HG03460 (cell line): ENCODE results near the gene ATF4.

Experiments
- ATAC-seq: cut with Tn5 transposase; IDR thresholded peaks from one replicate; pipeline ENCODE4 v1.9.1; 2021; ENCODE audit not compliant: unreplicated experiment

The ATF4 gene

DNA sequence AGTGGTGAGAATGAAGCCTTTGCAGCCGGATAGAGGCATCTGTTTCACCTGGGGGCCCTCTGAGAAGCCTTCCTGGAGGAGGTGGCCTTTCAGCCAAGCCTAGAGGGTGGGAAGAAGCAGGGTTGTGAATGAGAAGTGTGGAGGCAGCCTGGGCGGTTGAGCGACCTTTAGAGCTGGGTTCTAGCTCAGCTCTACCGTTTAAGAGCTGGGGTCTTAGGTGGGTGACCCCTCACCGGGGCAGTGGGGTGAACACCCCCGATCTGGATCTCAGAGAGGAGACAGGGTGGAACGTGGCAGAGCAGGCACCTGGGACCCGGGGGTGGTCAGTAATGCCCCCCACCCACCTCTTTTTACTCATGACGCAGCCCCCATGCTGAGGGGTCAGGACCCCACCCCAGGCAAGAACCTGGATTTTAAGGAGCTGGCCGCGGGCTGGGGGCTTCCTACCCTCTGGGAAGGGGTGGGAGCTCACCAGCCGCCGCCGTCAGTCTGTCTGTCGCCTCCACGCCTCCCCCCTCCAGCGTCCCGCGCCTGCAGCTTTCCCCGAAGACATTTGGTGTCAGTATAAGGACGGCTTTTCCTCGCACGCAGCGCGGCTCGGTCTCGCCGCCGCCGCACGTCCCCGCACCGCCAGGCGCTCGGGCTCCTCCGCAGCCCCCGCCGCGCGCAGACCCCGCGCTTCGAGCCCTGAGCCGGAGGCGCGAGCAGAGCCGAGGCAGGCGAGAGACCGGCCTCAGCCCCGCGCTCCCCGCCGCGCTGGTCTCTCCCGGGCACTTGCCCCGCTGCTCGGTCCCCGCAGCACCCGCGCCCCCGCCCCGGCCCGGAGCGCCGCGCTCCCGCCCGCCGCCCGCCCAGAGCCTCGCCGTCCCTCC lies 36.8 kb downstream of the ATF4 start:
- ATAC-seq, result no peak

DNA sequence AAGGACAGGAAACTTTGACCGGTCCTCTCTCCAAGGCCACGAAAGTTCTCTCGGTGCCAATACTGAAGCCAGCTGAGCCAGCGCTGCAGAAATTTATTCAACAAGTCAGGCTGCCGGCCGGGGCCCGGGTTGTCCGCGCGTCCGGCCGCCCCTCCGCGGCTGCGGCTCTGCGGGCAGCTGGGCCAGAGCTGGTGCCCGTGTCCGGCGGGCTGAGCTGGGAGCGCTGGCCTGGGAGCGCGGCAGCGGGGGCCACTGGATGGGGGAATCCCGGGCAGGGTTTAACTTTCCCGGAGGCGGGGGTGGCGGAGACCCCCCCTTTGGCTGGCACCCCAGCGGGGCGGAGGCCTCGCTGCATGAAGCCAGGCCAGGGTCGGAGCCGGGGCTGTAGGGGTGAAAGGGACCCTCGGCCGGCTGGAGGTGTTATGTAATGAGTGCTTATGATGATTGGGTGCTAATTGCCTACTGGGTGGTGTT lies 37.9 kb downstream of the ATF4 start:
- no peak for ATAC-seq

DNA sequence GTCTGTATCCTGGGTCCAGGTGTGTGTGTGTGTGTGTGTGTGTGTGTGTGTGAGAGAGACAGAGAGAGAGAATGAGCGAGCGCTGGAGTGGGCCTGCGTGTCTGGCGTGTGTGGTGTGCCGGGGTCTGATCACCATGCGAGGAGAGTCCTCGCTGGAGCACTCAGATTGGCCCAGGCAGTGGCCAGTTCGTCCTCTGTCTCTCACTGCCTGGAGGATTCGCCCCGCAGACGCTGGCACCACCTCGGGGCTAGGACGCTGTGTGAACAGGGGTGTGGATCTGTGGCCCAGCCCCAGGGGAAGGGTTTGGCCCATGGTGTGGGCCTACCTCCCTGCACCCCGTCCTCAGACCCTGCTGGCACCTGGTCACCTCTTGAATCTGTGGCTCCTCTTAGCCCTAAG lies 38.6 kb downstream of the ATF4 start:
- no peak for ATAC-seq

DNA sequence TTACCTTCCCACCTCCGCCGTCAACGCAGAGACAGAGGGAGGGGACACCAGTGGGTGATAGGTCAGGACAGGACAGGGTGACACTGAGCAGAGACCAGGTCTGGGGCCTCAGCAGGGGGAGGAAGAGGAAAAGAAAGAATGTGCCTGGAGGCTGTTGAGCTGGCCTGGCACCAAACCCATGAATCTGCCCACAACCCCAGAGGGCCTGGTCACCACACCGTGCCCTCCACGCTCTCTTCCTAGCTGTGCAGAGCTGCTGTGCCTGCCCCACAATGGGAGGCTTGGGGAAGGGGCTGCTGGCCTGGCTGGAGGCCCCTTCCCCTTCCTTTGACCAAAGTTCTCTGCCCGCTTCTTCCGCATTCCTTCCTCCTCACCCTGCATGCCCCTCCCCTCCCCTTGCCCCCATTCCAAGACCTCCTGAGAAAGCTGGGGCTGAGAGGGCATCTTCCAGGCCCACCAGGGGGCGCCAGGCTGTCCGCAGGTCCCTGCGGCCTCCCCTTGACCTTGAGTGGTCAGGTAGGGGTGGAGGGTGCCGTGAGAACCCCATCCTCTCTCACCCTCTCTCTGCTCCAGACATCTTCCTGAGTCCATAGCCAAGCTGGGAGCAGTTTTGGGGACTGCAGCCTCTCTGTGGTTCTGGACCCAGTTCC lies 39.2 kb downstream of the ATF4 start:
- no peak for ATAC-seq

DNA sequence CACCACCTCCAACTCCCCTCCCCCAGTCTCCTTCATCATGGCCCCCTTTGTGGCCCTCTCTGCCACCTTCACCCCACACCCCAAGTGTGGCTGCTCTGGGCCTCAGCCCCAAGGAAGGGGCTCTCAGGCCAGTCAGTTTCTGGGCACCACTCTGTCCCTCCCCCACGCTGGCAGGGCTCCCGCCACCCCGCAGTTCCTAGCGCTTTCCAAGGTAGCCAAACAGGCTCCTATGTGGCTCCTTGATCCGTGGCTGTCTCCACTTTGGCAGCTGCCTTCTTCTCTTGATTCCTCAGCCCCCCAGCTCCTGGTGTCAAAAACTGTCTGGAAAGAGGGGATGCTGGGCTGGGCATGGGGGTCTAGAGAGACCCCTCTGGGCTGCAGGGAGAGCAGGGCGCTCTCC lies 39.8 kb downstream of the ATF4 start:
- no peak for ATAC-seq

DNA sequence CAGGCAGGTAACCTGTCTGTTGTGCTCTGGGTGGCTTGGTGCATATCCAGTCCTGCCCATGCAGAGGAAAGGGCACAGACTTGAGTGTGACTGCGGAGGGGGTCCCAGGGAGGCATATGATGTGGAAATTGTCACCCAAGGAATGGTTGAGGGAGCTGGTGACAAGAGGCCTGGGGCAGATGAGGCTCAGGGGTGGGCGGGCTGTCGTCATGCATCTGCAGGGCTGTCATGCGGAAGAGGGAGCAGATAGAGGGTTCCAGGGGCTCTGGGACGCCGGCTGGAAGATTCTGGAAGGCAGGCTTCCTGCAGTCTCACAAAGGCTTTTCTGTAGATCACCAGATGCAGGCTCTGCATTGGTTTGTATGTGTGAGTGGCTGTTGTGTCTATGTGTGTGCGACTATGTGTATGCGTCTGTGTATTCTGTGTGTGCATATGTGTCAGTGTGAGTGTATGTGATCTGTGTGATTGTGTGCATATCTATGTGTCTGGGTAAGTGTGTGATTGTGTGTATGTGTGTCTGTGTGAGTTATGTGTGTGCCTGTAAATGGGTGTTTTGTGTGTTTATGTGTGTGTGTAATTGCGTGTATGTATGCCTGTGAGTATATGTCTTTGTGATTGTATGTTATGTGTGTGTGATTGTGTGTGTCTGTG lies 42.6 kb downstream of the ATF4 start:
- no peak for ATAC-seq

DNA sequence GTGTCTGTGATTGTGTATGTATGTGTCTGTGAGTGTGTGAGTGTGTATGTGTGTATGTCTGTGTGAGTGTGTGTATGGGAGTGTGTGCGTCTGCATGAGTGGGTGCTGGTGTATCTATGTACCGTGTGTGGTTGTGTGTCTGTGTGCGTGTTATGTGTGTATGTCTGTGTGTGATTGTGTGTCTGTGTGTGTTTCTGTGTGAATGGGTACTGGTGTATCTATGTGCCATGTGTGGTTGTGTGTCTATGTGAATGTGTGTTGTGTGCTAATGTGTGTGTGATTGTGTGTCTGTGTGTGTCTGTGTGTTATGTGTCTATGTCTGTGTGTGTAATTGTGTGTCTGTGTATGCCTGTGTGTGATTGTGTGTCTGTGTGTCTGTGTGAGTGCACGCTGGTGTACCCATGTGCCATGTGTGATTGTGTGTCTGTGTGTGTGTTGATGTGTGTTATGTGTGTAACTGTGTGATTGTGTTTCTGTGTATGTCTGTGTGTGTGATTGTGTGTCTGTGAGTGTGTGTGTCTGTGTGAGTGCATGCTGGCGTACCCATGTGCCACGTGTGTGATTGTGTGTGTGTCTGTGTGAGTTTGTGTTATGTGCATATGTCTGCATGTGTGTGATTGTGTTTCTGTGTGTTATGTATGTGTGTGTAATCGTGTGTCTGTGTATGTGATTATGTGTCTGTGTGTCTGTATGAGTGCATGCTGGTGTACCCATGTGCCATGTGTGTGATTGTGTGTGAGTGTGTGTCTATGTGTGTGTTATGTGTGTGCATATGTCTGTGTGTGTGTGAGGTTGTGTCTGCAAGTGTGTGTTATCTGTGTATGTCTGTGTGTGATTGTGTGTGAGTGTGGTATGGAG lies 43.4 kb downstream of the ATF4 start:
- no peak for ATAC-seq

DNA sequence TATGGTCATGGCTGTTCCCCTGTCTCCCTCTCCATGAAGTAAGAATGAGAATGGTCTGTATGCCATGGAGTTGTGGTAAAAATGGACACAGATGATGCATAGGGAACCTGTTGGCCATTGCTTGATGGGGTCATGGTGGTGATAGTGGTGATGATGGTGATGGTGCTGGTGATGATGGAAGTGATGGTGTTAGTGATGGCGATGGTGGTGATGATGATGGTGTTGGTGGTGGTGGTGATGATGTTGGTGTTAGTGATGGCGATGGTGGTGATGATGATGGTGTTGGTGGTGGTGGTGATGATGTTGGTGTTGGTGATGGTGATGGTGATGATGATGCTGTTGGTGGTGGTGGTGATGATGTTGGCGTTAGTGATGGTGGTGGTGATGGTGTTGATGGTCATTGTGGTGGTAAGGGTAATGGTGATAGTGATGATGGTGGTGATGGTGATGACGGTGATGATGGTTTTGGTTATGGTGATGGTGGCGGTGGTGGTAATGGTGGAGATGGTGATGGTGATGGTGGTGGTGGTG lies 45.1 kb downstream of the ATF4 start:
- ATAC-seq, result no peak

DNA sequence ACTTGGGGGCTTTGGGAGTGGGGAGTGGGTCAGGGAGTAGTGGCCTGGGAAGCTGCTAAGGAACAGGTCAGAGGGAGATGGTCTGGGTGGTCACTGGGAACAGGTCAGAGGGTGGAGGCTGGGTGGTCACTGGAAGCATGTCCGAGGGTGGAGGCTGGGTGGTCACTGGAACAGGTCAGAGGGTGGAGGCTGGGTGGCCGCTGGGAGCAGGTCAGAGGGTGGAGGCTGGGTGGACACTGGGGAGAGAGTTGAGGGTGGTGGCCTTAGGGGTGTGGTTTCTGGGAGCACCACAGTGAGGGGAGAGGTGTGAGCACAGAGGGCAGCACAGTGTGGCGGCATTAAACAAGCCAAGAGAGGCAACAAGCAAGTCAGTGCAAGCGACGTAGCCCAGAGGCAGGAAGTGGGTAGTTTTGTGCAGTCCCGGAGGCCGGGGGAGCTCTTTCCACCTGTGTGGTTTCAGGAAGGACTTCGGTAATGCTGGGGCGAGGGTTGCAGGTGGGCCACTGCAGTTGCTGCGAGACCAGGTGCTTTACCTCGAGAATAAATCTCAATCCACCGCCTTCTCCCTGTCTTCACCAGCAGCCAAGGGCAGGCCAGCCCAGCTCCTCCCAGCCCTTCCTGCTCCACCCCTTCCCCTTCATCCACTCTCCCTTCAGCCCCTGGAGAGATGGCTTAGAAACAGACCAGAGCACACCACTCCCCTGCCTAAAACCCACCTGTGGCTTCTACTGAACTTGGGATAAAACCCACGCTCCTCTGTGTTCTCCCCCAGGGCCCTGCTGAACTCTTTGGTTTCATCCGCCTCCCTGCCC lies 47.0 kb downstream of the ATF4 start:
- ATAC-seq, result no peak

DNA sequence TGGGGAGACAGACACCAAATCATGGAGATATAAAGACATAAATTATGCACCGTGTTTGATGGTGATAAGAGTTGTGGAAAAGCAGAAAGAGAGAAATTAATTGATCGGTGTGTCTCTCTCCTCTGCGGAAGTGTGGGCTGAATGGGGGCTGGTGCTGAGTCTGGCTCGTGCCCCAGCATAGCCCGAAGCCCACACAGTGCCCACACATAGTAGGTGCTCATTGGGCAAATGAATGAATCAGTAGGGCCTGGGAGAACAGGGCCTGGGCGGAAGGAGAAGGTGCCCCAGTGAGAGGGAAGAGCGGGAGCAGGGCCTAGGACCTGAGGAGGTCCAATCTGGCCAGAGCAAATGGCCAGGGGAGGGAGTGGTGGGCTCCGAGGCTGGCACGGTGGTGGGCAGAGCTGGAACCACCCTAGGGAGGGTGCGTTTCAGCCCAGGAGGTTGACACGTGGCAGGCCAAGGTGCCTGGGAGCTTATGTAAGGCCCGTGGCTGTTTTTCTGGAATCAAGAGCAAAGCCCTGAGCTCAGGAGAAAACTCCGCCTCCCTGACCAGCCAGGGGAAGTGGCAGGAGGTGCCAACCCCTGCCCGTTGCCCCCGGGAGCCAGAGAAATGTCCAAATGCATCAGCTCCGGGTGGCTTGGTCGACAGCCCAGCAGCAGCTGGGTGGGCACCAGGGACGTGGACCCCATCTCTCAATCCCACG lies 48.1 kb downstream of the ATF4 start:
- ATAC-seq, result no peak

DNA sequence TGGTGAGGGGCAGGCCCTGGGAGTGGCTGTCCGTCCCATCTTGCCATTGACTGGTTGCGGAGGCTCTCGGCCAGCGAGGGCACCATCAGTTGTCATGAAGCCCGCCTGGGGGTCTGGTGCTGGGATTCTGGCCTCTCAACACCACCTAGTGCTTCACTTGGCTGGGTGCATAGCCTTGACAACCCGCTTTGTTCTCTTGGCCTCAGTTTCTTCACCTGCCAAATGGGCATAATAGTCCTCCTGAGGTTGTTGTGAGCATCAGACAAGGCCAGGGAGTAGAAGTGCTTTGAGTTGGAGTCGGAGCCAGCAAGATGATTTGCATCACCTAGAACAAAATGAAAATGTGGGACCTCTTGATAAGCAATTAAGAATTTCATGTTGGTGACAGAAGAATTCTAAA lies 48.7 kb downstream of the ATF4 start:
- ATAC-seq, result no peak

DNA sequence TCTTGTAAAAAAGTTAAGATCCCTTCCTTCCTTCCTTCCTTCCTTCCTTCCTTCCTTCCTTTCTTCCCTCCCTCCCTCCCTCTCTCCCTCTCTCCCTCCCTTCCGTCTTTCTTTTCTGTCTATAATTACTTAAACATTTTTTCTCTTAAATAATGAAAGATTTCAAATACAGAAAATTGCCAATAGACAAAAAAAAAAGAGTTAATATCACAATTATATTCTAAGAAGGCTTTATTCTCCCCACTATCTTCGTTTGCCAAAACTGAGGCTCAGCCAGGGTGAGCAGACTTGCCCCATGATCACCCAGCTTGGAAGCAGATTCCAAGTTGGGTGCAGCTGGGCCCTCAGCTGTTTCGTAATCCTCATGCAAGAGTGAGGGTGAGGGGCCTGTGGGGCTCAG lies 49.9 kb downstream of the ATF4 start:
- ATAC-seq, result no peak

DNA sequence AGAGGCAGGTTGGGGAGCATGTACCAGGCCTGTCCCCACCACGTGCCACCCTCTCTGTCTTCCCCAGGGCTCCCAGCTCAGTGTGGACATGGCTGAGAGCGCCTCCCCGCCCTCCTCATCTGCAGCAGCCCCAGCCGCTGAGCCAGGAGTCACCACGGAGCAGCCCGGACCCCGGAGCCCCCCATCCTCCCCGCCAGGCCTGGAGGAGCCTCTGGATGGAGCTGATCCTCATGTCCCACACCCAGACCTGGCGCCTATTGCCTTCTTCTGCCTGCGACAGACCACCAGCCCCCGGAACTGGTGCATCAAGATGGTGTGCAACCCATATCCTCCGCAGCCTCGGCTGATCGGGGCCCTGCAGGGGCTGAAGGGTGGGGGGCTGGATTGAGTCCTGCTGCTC lies 50.3 kb downstream of the ATF4 start, which contains the start of gene CACNA1I:
TSS of gene CACNA1I (plus strand) at position 89 of the 400 bp plus-strand sequence. CDS start at position 89, 0 bp downstream.
- ATAC-seq, result no peak

DNA sequence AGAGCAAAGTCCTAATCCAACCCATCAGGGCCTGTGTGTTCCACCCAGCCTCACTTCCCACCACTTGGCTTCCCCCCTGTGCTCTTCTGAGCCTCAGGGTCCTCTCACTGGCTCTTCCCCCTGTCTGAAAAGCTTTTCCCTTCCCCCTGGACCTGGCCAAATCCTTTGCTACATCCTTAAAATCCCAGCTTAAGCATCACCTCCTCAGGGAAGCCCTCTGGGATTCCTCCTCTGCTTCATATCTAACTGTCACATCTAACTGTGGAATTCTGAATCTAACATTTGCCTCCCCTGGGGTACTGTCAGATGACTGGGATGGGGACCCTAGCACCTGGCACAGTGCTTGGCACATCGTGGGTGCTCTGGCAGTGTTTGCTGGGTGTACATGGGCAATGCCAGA lies 51.2 kb downstream of the ATF4 start:
- no peak for ATAC-seq
